Right kidney (tissue), 1 donor: ENCODE measurements around the gene MAP2K6.

Experiments
- DNase-seq: peaks from one replicate; pipeline ENCODE4 v3.0.0-alpha.2; 2016

MAP2K6 gene

DNA sequence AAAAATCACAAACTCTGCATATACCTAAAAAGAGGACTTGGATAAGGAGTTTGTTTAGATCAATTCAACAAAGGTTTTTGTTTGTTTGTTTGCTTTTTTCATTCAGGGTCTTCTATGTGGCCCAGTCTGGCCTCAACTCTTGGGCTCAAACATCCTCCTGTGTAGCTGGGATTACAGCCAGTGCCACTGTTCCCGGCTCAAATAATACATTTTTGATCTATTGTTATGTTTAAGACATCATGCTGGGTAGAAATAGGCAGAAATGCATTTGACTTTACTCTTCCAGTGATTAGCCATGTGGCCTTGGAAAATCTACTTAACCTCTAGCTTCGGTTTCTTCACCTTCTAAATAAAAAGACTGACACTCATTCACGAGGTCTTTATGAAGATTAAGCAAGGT lies 11.5 kb downstream of the MAP2K6 start:
- DNase-seq: no peak

DNA sequence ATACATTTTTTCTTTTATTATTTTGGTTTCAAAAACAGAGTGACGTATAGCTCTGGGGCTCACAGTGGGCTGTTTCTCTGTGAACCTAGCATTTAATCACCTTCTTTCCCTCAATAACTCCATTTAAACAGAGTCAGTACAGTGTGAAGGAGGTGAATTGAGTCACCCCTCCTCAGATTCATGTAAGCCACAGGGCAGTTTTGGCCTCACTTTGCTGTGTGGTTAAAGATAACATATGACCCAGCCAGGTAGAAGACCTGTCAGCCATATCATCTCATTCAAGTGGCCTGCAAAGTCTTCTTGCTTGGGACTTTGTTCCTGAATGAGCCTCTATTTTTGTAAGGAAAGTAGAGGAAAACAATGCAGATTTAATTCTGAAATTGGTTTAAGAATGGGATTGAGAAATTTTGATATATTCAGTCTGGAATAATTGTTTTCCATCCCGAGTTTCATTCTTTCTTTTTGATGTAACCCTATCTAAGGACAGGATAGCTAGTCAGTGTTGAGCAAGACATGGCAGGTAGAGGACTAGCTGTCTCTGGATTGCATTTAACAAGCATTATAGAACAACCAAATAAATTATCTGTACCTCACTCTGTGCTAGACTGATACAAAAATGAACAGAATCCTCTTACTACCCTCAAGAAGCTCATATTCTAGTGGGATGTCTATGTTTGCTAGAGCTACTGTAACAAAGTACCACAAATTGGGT lies 13.1 kb downstream of the MAP2K6 start:
- DNase-seq: no peak

DNA sequence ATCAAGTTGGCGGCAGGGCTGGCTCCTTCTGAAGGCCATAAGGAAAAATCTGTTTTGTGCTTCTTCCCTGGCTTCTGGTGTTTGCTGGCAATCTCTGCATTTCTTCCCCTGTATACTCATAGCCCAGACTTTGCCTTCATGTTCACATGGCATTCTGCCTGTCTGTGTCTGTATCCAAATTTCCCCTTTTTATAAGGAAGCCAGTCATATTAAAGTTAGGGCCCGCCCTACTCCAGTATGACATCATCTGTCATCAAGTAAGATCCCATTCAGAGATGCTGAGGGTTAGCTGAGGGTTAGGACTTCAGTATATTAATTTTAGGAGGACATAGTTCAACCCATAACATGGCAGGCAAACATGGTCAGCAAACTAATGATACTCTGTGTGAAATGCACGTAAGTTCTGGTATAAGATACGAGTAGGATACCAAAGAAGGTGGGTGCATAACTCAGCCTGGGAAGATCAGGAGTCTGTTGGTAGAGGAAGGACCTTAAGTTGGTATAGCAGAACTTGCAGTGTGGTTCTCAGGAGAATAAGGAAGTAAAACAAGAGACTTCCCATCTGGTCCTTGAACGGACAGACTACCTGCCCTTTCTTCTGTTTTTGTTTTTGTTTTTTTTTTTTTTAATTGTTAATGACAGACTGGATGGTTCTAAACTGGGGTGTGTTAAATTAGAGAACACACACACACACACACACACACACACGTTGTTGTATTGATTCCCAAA lies 13.9 kb downstream of the MAP2K6 start:
- no peak for DNase-seq

DNA sequence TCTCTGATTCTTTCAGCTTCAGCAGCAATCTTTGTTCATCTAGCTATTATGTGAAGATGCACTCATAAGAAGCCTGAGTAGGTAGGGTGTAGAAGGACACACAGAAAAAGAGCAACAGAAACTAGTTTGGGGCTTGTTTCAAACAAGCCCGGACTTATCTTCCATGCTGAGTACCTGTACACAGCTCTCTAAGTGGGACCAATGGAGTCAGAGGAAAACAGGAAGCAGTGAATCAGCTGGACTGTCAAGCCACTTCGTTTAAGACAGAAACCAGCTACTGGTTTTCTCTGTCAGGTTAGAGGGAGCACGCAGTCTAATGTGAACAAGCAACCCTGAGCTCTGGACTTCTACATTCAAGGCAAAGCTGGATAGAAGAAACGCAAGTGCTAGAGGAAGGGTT lies 16.0 kb downstream of the MAP2K6 start:
- no peak for DNase-seq

DNA sequence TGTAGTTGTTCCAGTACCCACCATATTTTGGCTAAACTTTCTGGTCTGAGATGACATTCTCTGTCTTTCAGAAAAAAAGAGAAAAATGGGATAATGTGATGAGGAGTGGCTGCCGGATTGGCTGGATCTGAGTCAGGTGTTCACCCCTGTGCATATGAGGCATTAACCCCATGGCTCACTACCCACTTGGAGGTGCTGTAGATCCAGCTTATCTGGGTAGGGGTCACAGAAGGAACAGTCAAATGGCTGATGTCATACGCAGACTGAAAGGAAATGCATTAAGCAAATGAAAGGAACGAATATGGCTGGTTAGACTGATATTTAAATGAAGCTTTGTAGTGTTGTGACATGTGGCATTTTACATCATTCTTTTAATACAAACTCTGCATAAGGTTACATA lies 17.3 kb downstream of the MAP2K6 start:
- DNase-seq: no peak

DNA sequence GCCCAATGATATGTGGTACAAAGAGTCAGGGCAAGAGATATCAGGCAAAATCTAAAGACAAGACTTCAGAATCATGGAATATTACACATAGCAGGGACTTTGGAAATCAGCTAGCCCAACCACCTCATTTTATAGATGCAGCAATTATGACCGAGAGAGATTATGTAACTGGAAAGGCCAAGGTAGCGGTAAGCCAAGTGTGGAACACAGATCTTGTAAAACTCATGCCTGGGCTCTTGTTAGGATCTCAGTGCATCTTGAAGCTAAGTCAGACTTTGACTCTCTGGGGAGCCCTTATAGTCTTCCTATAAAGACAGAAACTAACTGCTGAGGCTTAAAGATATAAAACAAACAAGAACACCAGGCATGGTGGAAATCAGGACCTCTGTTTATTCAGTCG lies 18.6 kb downstream of the MAP2K6 start:
- DNase-seq: no peak

DNA sequence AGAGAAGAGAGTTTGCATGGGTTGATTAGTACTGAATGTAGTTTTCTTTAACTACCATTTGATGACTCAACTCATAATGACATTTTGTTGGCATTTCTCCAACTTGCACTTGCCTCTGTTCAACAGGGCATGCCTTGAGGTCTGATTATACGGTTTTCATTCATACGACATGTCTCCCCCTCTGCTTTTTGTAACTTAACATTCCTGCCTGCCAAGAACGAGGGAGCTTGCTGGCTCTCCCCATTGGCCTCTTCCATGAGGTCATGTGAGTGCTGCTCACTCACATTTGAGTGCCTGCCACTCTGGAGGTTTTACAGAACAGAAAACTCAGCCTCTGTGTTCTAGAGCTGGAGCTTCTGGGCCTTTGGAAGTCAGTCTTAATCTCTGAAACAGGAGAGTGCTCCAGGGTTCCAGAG lies 19.7 kb downstream of the MAP2K6 start:
- no peak for DNase-seq

DNA sequence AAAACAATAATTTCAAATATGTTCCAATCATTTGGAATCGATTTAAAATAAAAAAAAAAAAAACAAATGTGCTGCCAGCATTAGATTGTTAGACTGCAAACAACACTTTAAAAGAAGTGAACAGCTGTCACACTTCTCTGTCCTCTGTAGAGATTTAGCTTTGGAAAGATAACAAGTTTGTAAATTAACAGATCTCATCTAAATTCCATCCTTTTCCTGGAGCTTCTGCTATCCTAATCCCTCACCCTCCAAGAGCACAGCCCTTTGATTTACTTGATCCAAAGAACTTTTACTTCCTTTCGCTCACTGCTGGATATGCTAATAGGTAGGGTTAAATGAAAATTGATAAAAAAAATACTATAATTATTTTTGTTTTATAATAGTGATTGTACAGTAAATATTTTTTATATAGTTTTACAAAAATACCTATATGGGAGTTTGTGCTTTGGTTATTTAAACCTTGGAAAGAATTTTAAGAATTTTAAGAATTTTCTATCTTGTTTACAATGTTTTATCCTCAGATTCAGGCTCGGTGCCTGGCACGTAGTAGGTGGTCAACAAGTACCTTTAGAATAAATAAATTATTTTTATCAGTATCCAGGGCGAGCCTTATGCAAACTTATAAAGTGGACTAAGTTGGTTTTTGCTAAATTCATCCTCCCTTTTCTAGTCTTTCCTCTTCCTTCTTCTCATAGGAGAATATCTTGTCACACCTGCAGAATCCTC lies 21.6 kb downstream of the MAP2K6 start:
- DNase-seq: no peak

DNA sequence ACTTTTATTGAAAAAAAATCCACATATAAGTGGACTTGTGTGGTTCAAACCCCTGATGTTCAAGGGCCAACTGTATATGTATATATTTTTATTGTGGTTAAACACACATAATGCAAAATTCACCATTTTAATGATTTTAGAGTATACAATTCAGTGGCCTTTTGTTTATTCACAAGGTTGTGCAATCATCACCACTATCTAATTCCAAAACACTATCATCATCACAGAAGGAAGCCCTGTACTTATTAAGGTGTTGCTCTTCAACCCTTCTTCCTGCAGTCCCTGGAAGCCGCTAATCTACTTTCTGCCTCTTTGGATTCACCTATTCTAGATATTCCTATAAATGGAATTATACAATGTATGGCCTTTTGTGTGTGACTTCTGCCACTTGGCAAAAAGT lies 23.0 kb downstream of the MAP2K6 start:
- DNase-seq: no peak

DNA sequence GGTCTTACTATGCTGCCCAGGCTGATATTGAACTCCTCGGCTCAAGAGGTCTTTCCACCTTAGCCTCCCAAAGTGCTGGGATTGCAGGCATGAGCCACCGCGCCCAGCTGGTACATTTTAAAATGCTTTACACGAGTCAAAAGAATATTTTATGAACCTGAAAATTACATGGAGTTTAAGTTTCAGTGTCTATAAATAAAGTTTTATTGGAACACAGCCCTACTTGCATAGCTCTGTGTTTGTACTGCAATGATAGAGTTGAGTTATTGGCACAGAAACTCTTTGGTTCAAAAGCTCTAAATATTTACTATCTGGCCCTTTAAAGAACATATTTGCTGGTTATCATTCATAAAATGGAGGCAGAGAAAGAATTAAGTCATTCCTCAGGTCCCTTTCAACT lies 24.3 kb downstream of the MAP2K6 start:
- no peak for DNase-seq

DNA sequence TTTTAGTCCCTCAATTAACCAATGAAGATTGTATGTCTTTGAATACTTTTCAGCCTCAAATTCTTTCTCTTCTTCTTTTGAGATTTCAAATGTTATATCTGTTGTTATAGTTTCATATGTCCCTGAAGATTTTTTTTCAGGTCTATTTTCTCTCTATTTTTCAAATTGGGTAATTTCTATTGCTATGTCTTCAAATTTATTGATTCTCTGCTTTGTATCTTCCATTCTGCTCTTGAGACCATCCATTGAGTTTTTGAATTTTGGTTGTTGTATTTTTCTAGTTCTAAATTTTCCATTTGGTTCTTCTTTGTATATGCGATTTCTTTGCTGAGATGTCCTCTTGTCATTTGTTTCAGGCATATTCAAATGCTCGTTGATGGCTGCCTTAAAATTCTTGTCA lies 26.7 kb downstream of the MAP2K6 start:
- DNase-seq: no peak

DNA sequence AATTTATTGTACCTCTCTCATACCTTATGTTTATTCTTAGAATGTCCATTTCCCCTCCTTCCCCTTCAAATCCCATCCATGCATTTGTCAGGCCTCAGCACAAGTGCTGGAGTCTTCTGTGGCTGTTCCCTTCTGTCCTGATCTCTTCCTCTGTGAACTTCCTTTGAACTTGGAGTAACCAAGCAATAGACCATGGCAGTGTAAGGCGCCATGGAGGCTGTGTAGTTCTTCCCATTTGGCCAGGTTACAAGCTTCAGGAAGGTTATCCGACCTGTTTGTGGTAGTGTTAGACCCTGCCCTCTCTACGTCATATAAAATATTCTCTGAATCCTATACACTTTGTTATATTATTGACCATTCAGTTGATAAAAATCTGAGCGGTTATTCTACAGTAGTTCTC lies 28.6 kb downstream of the MAP2K6 start:
- no peak for DNase-seq

DNA sequence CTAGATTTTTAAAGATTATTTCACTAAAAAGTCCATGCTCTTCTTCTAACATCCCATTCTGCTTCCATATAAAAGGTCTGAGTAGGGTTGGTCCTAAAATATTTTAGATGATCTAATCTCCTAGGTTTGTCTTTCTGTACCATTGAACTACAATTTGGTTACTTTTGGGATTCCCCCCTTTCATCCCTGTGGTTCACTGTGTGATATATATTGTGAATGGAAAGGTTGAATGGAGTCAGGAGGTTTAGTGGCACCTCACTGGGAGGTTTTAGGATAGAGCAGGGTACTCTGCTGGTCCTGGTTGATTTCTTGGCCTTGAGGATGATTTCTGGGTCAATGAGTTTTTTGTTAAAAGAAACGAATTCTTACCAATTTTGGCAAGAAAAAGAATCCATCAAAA lies 29.5 kb downstream of the MAP2K6 start:
- DNase-seq: no peak

DNA sequence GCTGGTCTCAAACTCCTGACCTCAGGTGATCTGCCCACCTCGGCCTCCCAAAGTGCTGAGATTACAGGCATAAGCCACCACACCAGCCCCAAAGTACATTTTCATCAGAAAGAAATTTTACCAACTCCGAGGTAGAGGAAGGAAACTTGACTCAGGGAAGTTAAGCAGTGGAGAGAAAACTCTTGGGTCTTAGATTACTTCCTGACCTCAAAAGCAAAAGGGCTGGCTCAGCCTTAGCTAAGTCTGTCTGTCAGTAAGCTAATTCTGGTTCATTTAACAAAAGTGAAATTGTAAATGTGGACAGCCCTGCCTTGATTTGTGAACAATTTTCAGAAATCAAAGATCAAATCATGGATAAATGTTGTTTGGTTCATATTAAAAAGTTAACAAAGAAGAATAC lies 30.6 kb downstream of the MAP2K6 start:
- DNase-seq: no peak

DNA sequence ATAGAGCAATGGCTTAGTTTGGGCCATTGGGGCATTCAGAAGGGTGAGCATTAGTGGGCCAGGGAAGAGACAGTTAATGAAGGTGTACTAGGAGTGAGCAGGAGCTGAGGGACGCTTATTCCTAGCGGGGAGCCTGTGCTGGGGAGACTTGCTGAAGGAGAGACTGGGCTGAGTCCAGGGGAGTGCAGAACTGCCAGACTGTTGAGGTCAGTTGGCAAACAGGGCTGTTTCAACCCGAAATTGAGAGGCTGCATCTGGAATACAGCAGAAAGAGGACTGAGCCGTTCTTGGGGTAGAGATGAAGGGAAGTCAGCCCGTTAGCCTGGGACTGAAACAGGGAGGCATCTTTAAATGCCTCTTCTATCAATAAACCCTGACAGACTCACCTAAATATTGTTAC lies 33.2 kb downstream of the MAP2K6 start:
- DNase-seq: no peak

DNA sequence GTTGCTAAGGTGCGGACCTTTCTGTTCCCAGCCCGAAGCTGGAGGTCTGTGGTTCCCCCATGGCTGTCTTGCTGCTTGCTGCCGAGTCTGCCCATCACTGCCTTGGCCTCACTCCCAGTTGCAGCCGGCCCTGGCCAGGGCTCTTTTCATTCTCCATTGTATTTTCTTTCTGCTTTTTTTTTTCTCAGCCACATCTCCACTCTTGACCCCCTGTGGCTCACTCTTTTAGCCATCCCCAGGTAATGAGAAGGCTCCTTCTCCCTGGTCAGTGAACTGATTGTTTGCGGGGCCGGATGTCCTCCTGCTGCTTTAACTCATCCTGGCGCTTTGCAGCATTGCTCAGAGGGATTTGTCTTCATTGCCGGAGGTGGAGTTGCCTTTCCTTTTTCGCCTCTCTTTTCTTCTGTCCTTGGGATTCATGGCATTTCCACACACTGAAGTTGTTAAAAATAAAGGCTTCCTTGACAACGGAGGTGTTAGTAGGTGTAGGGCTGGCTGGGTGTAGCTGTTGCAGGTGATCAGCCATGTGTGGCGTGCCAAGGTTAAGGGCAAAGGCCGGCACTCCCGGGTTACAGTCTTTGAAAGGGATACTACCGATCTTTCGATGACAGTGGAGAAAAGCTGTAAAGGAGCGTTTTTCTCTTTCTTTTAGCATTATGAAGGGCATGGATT lies 34.1 kb downstream of the MAP2K6 start:
- DNase-seq: peak; percentile 54

DNA sequence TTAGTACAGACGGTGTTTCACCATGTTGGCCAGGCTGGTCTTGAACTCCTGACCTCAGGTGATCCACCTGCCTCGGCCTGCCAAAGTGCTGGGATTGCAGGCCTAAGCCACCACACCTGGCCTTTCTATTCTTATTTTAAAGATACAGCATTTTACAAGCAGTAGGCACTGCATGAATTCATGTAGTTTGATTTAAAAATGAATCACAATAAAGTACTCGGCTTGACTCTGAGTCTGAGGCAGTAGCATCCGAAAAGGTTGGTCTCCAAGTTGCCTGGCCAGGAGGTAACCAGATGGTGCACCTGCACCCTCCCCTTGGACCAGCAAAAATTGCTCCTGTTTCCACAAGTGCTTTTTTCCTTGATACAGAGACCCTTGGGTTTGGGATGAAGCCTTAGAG lies 35.6 kb downstream of the MAP2K6 start:
- no peak for DNase-seq

DNA sequence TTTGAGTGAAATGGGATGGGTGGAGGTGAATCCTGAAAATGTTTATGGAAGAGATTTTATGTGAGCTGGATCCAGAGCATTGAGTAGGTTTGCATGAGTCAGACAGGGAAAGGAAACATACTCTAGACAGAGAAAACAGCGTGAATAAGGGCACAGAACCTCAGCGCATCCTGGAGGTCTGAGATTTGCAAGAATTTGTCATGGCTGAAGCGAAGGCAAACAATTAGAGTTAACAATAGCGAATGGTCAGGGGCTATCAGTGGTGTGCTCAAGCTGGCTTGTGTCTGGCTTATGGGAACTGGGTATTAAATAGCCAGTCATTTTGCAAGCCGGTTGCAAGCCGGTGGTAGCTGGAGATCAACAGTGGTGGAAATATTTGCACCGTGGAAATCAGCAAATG lies 36.4 kb downstream of the MAP2K6 start:
- DNase-seq: no peak

DNA sequence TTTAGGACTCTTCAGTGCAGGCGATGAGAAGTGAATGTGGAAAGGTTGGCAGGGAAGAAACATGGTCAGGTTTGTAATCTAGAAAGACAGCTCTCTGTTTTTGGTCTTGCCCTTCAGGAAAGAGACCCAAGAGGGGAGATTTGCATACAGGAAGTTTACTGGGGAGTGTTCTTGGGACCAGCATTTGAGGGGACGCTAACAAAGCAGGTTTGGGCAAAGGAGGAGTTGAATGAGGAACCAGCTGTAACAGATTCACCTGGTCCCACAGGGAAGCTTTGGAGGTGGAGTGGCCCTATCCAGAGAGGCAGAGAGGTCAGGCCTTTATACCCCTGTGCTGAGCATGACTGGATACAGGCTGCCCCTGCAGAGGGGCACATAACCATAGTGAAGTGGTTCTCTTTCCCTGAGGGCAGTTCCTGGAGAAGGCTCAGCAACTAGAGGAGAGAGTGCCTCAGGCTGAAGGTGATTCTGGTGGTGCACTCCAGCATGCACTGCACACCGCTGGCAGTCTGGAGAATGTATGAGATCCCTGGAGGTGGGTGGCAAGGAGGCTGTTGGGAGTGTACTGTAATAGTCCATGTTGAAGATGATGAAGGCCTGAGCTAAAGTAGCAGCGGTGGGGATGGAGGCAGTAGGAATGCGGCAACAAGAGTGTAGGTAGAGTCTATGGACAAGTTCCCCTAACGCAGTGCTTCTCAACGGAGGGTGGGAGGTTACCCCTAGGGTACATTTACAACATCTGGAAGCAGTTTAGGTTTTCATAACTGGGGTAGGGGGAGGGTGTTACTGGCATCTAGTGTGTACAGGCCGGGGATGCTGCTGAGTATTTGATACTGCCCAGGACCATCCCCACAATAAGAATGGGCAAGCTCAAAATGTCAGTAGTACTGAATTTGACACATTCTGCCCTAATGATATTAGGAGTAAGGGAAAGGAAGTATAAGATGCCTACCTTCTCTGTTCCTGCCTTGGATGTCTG lies 37.2 kb downstream of the MAP2K6 start:
- DNase-seq: no peak

DNA sequence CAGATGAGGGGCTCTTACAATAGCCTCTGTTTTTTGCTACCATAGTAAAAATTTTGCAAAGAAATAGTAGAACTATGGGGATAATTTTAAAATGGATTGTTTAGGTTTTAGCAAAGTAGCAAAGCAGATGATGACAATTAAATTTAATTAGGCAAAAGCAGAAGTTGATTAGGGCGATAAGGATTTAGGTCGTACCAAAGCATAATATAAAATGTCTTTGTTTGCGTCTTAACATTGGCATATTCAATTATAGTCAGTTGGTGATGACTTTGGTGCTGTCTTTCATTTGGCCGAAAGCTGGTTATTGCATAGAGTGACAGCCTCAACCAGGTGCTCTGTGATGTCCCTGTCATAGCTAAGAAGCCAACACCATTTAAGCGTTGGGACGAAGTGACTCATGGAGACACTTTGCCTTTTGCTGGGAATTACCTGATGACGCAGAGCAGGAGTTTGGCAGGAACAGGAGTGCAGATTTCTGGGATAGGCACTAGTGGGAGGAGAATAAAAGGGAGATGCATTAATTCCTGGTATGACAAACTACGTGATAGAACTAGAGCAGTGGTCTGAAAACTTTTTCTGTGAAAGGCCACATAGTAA lies 38.3 kb downstream of the MAP2K6 start:
- DNase-seq: no peak

DNA sequence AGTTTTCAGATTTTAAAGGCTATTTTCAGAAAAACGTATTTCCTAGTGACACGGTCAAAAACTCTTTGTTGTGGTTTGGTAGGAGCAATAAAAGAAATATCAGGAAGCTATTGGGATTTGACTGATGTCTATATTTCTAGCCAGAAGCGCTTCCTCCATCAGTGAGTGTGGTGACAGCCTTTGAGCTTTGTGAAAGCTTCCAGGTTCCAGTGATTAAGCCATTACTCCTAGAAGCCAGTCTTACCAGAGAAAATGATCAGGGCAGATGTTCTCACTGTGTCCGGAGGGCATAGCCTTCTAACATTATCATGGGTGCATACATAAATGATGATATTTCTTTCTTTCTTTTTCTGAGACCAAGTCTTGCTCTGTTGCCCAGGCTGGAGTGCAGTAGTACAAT lies 39.6 kb downstream of the MAP2K6 start:
- no peak for DNase-seq
